Stimulated activated CD8-positive, alpha-beta memory T cell treated with anti-CD3 and anti-CD28 coated beads, Interleukin-12 subunit alpha, Interleukin-12 subunit beta, amount 100 ng/mL, for 1 hour (primary cell): ENCODE data around the gene OPHN1.
"Not testable (repeated sequence)": the region's sequence is repeated elsewhere in the genome, so short reads cannot be mapped to it uniquely, and the experiment has no call there.

Experiments
- DNase-seq: peaks from one replicate; pipeline ENCODE4 v3.0.0-alpha.2; 2020; ENCODE audit warnings: low read depth

OPHN1 gene

DNA sequence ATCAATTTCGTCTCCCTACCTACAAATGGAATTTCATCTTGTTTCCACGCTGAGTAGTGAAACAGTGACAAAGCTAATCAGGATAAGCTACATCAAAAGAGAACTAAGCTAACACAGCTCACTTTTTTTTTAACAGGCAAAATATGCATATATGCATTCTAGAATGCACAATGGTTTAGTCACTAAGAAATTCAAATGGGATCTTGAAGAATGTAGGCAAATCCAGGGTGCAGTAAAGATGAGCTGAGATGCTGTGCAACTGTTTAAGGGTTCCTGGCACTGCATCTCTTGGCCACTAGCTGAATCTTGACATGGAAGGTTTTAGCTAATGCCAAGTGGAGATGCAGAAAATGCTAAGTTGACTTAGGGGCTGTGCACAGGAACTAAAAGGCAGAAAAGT lies 363.2 kb downstream of the OPHN1 start:
- DNase-seq, result not testable (repeated sequence)

DNA sequence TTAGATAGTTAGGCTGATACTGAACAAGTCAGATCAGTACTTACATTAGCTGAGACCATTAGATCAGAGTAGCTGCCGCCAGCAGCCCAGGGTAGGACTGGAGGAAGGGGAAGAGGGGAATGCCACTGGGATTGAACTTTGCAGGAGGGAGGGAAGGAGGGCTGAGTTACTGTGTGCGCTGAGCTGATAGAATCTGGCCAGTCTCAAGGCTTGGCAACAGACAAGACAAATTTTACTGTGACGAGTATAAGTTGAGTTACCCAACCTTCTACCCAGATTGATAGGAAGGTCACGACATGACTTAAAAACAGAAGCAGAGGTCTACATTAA lies 372.1 kb downstream of the OPHN1 start:
- no peak for DNase-seq

DNA sequence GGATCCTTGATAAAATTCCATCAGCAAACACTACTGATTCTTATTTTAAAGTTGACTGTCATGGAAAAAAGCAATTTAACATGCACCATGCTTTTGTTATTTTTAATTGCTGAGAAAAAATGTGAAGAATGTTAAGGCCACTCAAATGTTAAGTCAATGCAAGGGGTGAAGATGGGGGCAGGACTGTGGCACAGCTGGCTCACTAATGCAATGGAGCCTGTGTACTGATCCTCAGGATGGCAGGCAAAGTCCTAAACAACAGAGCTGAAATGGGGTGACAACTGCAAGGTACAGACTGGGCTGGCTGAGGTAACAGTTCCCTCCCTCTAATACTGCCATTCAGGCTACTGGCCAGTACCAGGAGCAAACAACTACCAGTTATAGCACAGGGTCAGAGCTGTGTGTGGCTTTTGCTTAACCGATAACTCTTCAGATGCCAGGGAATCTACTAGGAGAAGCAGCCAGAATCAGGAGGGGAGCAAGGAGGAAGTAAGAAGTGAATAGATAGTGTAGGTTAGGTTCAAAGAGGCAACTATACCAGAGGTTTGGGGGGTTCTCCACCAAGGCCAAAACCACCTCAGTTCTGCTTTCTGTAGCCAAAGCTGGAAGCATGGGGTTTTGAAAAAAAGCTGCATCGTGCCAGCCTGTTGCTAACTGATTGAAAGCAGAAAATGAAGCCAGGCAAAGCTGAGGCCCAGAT lies 372.6 kb downstream of the OPHN1 start:
- DNase-seq, result no peak

DNA sequence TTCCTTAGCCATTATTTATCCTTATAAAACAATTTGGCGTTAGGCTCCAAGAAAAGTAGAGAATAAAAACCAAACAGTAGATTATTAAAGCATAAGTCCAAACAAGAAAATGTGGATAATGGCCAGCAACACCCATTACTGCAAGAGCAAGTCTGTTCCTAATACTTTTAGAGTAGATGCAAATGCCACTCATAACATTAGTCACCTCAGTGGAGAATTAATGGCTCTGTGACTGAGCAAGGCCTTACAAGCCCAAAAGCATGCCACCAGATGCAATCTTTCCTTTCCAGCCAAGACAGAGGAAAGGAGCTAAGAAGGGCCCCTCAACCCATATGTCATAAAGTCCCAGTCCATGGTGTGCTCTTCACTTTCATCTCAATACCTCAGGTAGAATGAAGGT lies 373.8 kb downstream of the OPHN1 start:
- DNase-seq, result no peak

DNA sequence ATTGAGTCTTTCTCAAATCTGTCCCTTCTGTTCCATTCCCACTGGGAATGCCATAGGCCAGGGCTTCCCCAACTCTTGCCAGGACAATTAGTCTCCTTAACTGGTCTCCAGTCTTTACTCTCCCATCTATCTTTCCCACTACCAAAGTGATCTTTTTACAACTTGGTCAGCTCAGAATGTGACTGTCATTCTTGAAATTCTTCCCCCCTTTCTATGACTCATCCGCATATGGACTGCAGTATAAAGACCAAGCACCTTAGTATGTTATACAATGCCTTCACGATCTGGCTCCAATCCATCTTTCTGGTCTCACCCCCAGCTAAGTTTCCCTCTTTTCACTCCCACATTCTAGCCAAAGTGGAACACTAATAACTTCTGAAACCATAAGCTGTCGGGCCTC lies 383.8 kb downstream of the OPHN1 start:
- DNase-seq, result no peak

DNA sequence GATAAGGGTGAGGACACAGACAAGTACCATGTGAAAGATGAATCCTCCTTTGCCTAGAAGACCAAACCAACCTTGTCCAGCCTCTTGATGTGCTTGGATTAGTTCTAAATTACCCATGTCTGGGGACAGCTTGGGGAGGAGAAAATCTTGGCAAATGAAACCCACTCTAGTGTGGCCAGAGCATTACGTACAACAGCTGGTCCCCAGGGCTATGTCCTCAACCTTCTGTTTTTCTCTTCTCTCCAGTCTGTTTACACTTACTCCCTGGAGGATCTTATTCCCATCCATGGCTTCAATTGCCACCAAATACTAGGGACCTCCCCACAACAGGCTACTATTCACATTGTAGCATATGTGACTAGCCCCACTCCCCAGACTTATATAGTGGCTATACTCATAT lies 384.5 kb downstream of the OPHN1 start:
- no peak for DNase-seq

DNA sequence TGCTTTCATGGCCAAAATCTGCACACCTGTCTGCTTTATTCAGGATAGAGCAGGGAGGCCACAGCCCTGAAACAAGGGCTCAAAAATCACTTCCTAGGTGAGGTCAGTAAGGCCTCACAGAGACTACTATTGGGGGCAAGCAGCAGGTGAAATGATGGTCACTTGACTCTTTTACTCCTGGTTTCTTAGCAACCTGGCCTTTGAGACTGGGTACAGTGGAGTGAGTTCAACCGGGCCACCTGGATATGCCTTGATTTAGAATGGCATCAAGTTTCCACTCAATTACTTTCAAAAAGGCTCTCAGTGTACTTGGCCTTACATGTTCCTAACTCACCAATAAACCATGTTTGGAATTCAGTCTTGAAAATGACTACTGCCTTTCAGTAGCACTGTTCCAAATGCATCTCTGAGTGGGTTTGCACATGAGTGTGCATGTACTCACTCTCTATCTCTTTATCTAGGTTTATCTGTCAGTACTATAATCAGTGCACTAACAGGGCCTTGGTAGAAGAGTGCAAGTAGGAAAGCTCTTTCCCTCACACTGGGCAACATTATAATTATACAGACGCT lies 388.2 kb downstream of the OPHN1 start:
- no peak for DNase-seq

DNA sequence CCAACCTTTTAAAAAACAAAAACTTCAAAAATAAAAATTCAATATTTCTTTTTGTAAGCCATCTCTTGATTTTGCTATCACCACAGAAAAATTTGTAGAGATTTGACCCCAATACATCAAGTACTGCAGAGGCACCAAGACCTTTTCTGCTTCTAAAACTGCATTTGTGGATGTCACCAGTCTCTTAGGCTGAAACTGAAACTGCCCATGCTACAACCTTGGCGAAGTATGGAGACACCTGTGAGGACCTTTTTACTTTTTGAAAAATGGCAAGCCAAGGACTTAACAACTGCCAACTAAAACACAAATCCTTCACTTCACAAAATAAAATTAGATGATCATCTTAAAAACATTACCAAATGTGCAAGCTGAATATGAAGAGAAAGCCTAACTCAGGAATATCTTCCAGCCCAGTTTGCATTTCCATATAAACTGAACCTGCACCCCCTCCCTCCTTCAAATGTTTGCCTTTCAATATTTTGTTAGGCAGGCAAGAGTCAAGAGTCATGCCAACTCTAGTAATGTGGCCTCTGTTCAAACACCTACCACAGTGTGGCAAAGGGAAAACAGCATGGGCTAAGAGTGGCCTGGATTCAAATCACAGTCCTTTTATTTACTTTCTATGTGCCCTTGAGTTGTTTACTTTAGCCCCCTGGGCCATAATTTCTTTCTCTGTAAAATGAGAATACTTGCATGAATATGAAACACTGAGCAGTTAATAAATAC lies 389.4 kb downstream of the OPHN1 start:
- DNase-seq, result no peak

DNA sequence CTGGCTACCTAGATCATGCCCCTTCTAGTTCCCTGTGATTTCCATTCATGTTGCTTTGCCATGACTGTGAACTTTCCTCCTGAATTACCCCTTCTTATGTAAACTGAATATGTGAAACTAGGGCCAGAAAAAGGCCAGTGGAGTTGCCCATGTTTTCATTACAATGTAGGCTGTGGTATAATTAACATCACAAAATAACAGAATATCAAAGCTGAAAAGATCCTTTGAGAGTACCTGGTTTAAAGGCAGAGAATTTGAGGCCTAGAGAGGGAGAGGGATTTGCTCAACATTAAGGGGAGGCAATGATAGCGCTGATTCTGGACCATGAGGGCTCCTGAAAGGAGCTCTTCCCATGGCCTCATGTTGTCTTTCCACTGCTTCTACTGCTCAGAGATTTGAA lies 392.2 kb downstream of the OPHN1 start:
- DNase-seq, result no peak

DNA sequence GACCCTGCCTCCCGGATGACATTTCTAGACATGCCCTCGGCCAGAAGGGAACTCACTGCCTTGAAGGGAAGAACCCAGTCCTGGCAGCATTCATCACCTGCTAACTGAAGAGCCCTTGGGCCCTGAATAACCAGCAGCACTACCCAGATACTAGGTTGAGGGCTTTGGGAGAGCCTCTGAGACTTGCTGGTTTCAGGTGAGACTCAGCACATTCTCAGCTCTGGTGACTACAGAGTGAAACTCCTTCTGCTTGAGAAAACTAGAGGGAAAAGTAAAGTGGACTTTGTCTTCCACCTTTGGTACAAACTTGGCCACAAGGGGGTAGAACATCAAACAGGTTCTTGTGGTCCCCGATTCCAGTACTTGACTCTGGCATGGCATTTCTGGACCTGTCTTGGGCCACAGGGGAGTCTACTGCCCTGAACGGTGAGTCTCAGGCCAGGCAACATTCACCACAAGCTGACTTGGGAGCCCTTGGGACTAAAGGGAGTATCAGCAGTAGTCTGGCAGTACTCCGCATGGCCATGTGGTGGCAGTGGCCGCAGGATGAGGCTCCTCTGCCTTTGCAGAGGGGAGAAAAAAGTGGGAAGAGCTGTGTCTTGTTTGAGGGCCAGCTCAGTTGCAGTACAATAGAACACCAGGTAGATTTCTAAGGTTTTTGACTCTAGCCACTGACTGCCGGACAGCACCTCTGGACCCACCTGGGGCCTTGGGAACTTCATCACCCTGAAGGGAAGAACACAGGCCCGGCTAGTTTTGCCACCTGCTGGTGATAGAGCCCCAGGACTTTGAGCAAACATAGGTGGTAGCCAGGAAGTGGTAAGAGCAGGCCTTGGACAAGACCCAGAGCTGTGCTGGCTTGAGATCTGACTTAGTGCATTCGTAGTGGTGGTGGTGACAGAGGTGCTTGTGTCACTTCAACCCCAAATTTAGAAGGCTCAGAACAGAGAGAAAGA lies 414.8 kb downstream of the OPHN1 start:
- no peak for DNase-seq

DNA sequence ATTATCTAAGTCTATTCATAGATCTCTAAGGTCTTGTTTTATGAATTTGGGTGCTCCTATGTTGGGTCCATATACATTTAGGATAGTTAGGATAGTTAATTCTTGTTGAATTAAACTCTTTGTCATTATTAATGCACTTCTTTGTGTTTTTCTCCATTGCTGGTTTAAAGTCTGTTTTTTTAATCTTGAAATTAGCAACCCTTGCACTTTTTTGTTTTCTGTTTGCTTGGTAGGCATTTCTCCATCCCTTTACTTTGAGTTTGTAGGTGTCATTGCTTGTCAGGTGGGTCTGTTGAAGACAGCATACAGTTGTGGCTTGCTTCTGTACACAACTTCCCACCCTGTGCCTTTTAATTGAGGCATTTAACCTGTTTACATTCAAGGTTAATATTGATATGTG lies 434.8 kb downstream of the OPHN1 start:
- DNase-seq, result no peak
